ENCODE measurements around the gene MAP1LC3B.

The MAP1LC3B gene

DNA sequence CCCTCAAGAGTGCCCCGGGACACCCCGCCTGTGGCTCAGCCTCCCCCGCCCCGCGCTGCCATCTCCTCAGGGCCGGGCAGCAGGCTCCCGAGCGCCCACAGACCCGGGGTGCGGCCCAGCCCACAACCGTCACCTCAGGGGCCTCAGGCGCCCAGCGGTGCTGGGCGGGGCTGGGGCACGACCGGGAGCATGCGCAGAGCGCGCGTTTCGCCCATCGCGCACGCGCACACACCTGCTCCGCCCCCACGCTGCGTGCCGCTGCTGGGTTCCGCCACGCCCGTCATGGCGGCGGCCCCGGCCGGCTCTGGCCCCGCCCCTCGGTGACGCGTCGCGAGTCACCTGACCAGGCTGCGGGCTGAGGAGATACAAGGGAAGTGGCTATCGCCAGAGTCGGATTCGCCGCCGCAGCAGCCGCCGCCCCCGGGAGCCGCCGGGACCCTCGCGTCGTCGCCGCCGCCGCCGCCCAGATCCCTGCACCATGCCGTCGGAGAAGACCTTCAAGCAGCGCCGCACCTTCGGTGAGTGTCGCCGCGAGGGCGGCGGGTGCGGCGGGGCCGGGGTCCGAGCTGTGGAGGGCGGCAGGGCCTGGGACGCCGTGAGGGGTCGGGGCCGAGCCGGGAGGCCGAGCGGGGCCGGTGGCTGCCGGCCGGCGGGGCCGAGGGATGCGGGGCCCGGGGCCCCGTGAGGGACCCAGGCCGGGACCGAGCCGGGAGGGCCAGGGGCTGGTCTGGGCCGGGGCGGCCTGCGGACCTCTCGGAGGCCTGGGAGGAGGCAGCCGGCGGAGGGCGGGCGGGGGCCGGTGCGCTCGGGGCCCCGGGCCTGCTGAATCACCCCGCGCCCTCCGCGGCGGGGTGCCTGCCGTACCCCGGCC, at the start of gene MAP1LC3B:
MAP1LC3B (plus strand) TSS at position 387 of the 871 bp plus-strand sequence; CDS start at position 479, 92 bp downstream.
- ATAC-seq, result peak; percentile 76
- TF ChIP-seq, protein P1, sequence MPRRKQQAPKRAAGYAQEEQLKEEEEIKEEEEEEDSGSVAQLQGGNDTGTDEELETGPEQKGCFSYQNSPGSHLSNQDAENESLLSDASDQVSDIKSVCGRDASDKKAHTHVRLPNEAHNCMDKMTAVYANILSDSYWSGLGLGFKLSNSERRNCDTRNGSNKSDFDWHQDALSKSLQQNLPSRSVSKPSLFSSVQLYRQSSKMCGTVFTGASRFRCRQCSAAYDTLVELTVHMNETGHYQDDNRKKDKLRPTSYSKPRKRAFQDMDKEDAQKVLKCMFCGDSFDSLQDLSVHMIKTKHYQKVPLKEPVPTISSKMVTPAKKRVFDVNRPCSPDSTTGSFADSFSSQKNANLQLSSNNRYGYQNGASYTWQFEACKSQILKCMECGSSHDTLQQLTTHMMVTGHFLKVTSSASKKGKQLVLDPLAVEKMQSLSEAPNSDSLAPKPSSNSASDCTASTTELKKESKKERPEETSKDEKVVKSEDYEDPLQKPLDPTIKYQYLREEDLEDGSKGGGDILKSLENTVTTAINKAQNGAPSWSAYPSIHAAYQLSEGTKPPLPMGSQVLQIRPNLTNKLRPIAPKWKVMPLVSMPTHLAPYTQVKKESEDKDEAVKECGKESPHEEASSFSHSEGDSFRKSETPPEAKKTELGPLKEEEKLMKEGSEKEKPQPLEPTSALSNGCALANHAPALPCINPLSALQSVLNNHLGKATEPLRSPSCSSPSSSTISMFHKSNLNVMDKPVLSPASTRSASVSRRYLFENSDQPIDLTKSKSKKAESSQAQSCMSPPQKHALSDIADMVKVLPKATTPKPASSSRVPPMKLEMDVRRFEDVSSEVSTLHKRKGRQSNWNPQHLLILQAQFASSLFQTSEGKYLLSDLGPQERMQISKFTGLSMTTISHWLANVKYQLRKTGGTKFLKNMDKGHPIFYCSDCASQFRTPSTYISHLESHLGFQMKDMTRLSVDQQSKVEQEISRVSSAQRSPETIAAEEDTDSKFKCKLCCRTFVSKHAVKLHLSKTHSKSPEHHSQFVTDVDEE (CRISPR knock-in tag; IDR thresholded peaks at IDR 0.05), result peak; percentile 73; the same call in 1 of the 2 replicates
- TF ChIP-seq ZFP3 (CRISPR knock-in tag; IDR thresholded peaks at IDR 0.05), result no peak

DNA sequence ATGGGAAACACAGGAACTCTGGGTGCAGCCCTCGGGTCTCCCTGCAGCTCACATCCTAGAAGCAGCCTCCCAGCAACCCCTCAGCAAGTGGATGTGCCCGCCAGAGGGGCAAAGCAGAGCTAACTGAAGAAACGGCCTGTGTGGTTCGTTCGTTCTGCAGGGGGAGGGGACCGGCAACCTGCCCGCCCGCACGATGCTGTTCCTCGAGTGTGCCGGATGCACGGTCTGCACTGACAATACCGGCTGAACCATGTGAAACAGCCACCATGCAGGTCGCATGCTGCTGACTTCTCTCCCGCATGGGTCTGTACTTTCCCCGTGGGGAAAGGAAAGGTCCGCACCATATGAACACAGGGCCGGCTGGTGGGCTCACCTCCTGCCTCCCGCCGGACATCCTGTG, 49.6 kb upstream of the MAP1LC3B start:
- ATAC-seq, result no peak

More for the DNA sequence above, 49.6 kb upstream of the MAP1LC3B start:
- no peak for TF ChIP-seq ARNTL (CRISPR knock-in tag; IDR thresholded peaks at IDR 0.05; ENCODE audit: borderline replicate concordance, low read depth)
- no peak for TF ChIP-seq ZNF70 (CRISPR knock-in tag; IDR thresholded peaks at IDR 0.05)
- TF ChIP-seq ZNF8 (CRISPR knock-in tag; IDR thresholded peaks at IDR 0.05), result no peak
- TF ChIP-seq, protein P2, sequence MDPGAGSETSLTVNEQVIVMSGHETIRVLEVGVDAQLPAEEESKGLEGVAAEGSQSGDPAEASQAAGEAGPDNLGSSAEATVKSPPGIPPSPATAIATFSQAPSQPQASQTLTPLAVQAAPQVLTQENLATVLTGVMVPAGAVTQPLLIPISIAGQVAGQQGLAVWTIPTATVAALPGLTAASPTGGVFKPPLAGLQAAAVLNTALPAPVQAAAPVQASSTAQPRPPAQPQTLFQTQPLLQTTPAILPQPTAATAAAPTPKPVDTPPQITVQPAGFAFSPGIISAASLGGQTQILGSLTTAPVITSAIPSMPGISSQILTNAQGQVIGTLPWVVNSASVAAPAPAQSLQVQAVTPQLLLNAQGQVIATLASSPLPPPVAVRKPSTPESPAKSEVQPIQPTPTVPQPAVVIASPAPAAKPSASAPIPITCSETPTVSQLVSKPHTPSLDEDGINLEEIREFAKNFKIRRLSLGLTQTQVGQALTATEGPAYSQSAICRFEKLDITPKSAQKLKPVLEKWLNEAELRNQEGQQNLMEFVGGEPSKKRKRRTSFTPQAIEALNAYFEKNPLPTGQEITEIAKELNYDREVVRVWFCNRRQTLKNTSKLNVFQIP (CRISPR knock-in tag; IDR thresholded peaks at IDR 0.05; ENCODE audit: borderline replicate concordance, low read depth), result no peak
- no peak for TF ChIP-seq ZC3H10 (CRISPR knock-in tag; IDR thresholded peaks at IDR 0.05)
- no peak for TF ChIP-seq GLIS3 (CRISPR knock-in tag; IDR thresholded peaks at IDR 0.05)
- TF ChIP-seq, protein P3, sequence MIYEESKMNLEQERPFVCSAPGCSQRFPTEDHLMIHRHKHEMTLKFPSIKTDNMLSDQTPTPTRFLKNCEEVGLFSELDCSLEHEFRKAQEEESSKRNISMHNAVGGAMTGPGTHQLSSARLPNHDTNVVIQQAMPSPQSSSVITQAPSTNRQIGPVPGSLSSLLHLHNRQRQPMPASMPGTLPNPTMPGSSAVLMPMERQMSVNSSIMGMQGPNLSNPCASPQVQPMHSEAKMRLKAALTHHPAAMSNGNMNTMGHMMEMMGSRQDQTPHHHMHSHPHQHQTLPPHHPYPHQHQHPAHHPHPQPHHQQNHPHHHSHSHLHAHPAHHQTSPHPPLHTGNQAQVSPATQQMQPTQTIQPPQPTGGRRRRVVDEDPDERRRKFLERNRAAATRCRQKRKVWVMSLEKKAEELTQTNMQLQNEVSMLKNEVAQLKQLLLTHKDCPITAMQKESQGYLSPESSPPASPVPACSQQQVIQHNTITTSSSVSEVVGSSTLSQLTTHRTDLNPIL (CRISPR knock-in tag; IDR thresholded peaks at IDR 0.05; ENCODE audit: low read depth), result no peak
- no peak for TF ChIP-seq RARB (CRISPR knock-in tag; IDR thresholded peaks at IDR 0.05)
- TF ChIP-seq, protein P1 (CRISPR knock-in tag; IDR thresholded peaks at IDR 0.05), result no peak
- TF ChIP-seq ESRRG (CRISPR knock-in tag; IDR thresholded peaks at IDR 0.05), result no peak
- TF ChIP-seq, protein P4, sequence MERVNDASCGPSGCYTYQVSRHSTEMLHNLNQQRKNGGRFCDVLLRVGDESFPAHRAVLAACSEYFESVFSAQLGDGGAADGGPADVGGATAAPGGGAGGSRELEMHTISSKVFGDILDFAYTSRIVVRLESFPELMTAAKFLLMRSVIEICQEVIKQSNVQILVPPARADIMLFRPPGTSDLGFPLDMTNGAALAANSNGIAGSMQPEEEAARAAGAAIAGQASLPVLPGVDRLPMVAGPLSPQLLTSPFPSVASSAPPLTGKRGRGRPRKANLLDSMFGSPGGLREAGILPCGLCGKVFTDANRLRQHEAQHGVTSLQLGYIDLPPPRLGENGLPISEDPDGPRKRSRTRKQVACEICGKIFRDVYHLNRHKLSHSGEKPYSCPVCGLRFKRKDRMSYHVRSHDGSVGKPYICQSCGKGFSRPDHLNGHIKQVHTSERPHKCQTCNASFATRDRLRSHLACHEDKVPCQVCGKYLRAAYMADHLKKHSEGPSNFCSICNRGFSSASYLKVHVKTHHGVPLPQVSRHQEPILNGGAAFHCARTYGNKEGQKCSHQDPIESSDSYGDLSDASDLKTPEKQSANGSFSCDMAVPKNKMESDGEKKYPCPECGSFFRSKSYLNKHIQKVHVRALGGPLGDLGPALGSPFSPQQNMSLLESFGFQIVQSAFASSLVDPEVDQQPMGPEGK (CRISPR knock-in tag; IDR thresholded peaks at IDR 0.05; ENCODE audit: borderline replicate concordance), result no peak
- no peak for TF ChIP-seq PPARA (CRISPR knock-in tag; IDR thresholded peaks at IDR 0.05; ENCODE audit: borderline replicate concordance)
- no peak for TF ChIP-seq BACH2 (CRISPR knock-in tag; IDR thresholded peaks at IDR 0.05; ENCODE audit: borderline replicate concordance)
- no peak for TF ChIP-seq SNAI2 (CRISPR knock-in tag; IDR thresholded peaks at IDR 0.05)
- TF ChIP-seq, protein P5, sequence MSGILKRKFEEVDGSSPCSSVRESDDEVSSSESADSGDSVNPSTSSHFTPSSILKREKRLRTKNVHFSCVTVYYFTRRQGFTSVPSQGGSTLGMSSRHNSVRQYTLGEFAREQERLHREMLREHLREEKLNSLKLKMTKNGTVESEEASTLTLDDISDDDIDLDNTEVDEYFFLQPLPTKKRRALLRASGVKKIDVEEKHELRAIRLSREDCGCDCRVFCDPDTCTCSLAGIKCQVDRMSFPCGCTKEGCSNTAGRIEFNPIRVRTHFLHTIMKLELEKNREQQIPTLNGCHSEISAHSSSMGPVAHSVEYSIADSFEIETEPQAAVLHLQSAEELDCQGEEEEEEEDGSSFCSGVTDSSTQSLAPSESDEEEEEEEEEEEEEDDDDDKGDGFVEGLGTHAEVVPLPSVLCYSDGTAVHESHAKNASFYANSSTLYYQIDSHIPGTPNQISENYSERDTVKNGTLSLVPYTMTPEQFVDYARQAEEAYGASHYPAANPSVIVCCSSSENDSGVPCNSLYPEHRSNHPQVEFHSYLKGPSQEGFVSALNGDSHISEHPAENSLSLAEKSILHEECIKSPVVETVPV (CRISPR knock-in tag; IDR thresholded peaks at IDR 0.05), result no peak
- TF ChIP-seq ZFP30 (CRISPR knock-in tag; IDR thresholded peaks at IDR 0.05), result no peak
- no peak for TF ChIP-seq ZNF565 (CRISPR knock-in tag; conservative IDR thresholded peaks at IDR 0.05; ENCODE audit: low read depth)
- no peak for TF ChIP-seq ISL1 (CRISPR knock-in tag; IDR thresholded peaks at IDR 0.05)
- no peak for TF ChIP-seq TCF4 (CRISPR knock-in tag; IDR thresholded peaks at IDR 0.05; ENCODE audit: borderline replicate concordance)

Data from SK-N-SH treated with all-trans-retinoic acid at 6 μM for 48 hours (cell line).